ENCODE data around the gene RAMAC. TPM values are rescaled to one million over a fixed set of nuclear protein-coding genes. Genes with fewer than 3 reads are reported as not detected.

The RAMAC gene
- 30.1 and 46.6 TPM in 2 replicates for polyA plus RNA-seq

GRCh38 chr15:82985688-82986441, at the start of gene RAMAC:
TSS of gene RAMAC (plus strand) at chr15:82986210. CDS start at chr15:82989019, 2,809 bp downstream.

DNA sequence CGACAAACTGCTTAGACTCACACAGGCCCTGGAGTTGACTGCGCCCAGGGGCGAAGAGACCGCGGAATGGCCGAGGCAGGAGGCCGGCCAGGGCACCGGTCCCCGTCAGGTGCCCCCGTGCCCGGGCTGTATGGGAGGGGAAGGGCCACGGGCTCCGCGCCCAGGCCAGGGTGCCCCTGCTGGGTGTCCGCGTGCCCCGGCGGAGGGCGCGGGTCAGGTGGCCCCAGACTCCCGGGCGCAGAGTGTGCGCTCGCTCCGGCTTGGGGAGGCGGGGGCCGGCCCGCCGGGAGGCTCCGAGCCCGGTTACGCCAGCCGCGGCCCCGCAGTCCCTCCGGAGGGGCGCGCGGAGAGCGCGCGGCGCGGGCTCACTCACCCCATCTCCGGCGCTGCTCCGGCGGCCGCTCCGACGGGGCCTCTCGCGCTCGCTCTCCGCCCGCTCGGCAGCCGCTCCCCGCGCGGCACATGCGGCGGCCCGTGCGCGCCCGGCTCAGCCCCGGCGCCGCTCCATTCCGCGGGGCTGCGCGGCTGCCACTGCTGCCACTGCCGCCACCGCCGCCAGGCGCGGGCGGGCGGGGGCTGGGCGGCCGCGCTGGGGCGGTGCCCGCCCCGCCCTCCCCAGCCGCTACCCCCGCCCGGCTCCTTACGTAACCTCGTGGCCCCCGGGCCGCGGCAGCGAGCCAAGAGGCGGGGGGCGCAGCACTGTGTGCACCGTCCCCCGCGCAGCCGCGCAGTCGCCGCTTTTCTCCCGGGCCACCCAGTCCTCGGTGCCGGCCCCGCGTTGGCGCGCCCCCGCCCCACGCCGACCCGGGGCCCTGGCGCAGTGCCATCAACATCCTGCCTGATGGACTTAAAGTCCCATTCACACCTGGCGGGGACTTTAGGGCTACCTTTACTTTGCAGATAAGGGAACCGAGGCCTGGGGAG, 33.6 kb upstream of the RAMAC start, which contains the start of gene HOMER2:
Gene HOMER2 (minus strand): TSS at position 563 of the 924 bp plus-strand sequence. CDS start 185 bp downstream, at position 378.

GRCh38 chr15:83011271-83012075, 25.5 kb downstream of the RAMAC start, which contains the start of gene C15orf40:
TSS of gene C15orf40 (minus strand) at chr15:83011639. CDS start at chr15:83011607, 32 bp downstream.

Other genes starting within 250 kb of the RAMAC start
- gene FSD2, start 180.1 kb upstream of the RAMAC start, polyA plus RNA-seq: 0.13 and 0.28 TPM in 2 replicates
- gene WHAMM, start 176.6 kb upstream of the RAMAC start, polyA plus RNA-seq: 6.1 and 13.6 TPM in 2 replicates
- 2.5 and 3.8 TPM in 2 replicates for gene HOMER2, start 33.5 kb upstream of the RAMAC start, polyA plus RNA-seq
- gene C15orf40, start 25.4 kb downstream of the RAMAC start, polyA plus RNA-seq: 37.3 and 55.3 TPM in 2 replicates
- gene BTBD1, start 81.0 kb downstream of the RAMAC start, polyA plus RNA-seq: 208 and 224 TPM in 2 replicates
- gene TM6SF1, start 121.4 kb downstream of the RAMAC start, polyA plus RNA-seq: 383 and 393 TPM in 2 replicates
- 25.6 and 34.8 TPM in 2 replicates for gene HDGFL3, start 221.6 kb downstream of the RAMAC start, polyA plus RNA-seq